Activated naive CD8-positive, alpha-beta T cell (primary cell): ENCODE data around the gene PHF23.

ENCODE experiments used
- H3K27ac Mint-ChIP-seq: one replicate; pipeline ENCODE4 v1.8.0; 2021; ENCODE audit warnings: mixed read lengths
- H3K27me3 Mint-ChIP-seq: one replicate; pipeline ENCODE4 v1.8.0; 2021; ENCODE audit warnings: mixed read lengths
- H3K36me3 Mint-ChIP-seq: one replicate; pipeline ENCODE4 v1.8.0; 2021; ENCODE audit warnings: mixed read lengths
- H3K4me1 Mint-ChIP-seq: one replicate; pipeline ENCODE4 v1.8.0; 2021; ENCODE audit warnings: low read depth, mixed read lengths
- H3K4me3 Mint-ChIP-seq: one replicate; pipeline ENCODE4 v1.8.0; 2021; ENCODE audit warnings: mild to moderate bottlenecking, mixed read lengths
- H3K9me3 Mint-ChIP-seq: one replicate; pipeline ENCODE4 v1.8.0; 2021; ENCODE audit warnings: low read depth, mixed read lengths

The PHF23 gene

GRCh38 chr17:7239091-7240027 lies at the start of gene PHF23:
TSS of gene PHF23 (minus strand) at chr17:7239457. CDS start at chr17:7239279, 178 bp downstream.
- H3K9me3 Mint-ChIP-seq = no peaks in the 10 kb centered on the region
- H3K4me3 Mint-ChIP-seq = peak within 1 kb of the TSS; percentile 97
- peaks cover 64% of the 10 kb centered on the region for H3K4me1 Mint-ChIP-seq
- peak within 1 kb of the TSS; percentile 91 for H3K27ac Mint-ChIP-seq
- no peaks in the 10 kb centered on the region for H3K27me3 Mint-ChIP-seq
- peaks cover 2% of the 10 kb centered on the region for H3K36me3 Mint-ChIP-seq

GRCh38 chr17:7285679-7286078 lies 46.4 kb upstream of the PHF23 start:
- Mint-ChIP-seq H3K27me3 (peaks cover 7% of the 10 kb centered on the region), H3K27ac (no peak overlapping the region), H3K4me3 (no peak overlapping the region), H3K9me3 (no peaks in the 10 kb centered on the region), H3K4me1 (peaks cover 9% of the 10 kb centered on the region), H3K36me3 (no peaks in the 10 kb centered on the region)

- peaks cover 10% of the 10 kb centered on the region for H3K4me1 Mint-ChIP-seq
- H3K36me3 Mint-ChIP-seq = no peaks in the 10 kb centered on the region
- H3K27ac Mint-ChIP-seq = no peak overlapping the region
- no peaks in the 10 kb centered on the region for H3K9me3 Mint-ChIP-seq
- no peak overlapping the region for H3K4me3 Mint-ChIP-seq
- H3K27me3 Mint-ChIP-seq = peaks cover 7% of the 10 kb centered on the region
Measured at GRCh38 chr17:7284911-7285310, 45.7 kb upstream of the PHF23 start.

DNA sequence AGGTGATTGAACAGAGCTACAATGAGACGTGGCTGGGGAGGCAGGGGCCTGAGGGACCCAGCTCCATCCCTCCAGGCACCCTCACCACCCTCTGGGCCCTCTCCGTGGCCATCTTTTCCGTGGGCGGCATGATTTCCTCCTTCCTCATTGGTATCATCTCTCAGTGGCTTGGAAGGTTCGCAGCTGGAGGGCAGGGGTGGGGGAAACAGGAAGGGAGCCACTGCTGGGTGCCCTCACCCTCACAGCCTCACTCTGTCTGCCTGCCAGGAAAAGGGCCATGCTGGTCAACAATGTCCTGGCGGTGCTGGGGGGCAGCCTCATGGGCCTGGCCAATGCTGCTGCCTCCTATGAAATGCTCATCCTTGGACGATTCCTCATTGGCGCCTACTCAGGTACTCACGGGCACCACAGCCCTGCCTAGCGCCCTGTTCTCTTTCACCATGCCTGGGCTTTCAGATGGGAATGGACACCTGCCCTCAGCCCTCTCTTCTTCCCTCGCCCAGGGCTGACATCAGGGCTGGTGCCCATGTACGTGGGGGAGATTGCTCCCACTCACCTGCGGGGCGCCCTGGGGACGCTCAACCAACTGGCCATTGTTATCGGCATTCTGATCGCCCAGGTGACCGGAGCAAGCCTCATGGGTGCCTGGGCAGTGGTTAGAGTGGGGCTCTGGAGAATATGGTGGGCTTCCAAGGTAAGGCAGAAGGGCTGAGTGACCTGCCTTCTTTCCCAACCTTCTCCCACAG lies 44.4 kb upstream of the PHF23 start:
- Mint-ChIP-seq H3K4me1 (peaks cover 10% of the 10 kb centered on the region), H3K27me3 (peaks cover 7% of the 10 kb centered on the region), H3K9me3 (no peaks in the 10 kb centered on the region), H3K36me3 (no peaks in the 10 kb centered on the region), H3K27ac (no peak overlapping the region), H3K4me3 (no peak overlapping the region)

GRCh38 chr17:7282752-7283321 lies 43.6 kb upstream of the PHF23 start:
- Mint-ChIP-seq H3K9me3 (no peaks in the 10 kb centered on the region), H3K4me1 (peaks cover 10% of the 10 kb centered on the region), H3K36me3 (no peaks in the 10 kb centered on the region), H3K4me3 (peak overlapping the region; percentile 64), H3K27me3 (peaks cover 7% of the 10 kb centered on the region), H3K27ac (no peak overlapping the region)

- Mint-ChIP-seq H3K27ac (no peak overlapping the region), H3K9me3 (no peaks in the 10 kb centered on the region), H3K4me1 (peaks cover 10% of the 10 kb centered on the region), H3K27me3 (peaks cover 7% of the 10 kb centered on the region), H3K4me3 (peak overlapping the region; percentile 81), H3K36me3 (no peaks in the 10 kb centered on the region)
Measured at GRCh38 chr17:7281953-7282751, 42.9 kb upstream of the PHF23 start.

GRCh38 chr17:7281074-7281952 lies 42.1 kb upstream of the PHF23 start, which contains the start of gene SLC2A4:
TSS of gene SLC2A4 (plus strand) at chr17:7281718. CDS start at chr17:7281935, 217 bp downstream.
- peak within 1 kb of the TSS; percentile 81 for H3K4me3 Mint-ChIP-seq
- peaks cover 7% of the 10 kb centered on the region for H3K27me3 Mint-ChIP-seq
- H3K9me3 Mint-ChIP-seq = no peaks in the 10 kb centered on the region
- H3K27ac Mint-ChIP-seq = peak within 1 kb of the TSS; percentile 80
- H3K4me1 Mint-ChIP-seq = peaks cover 10% of the 10 kb centered on the region
- H3K36me3 Mint-ChIP-seq = no peaks in the 10 kb centered on the region

- peak overlapping the region; percentile 81 for H3K4me3 Mint-ChIP-seq
- H3K36me3 Mint-ChIP-seq = no peaks in the 10 kb centered on the region
- peaks cover 10% of the 10 kb centered on the region for H3K4me1 Mint-ChIP-seq
- H3K27me3 Mint-ChIP-seq = peaks cover 7% of the 10 kb centered on the region
- peak overlapping the region; percentile 80 for H3K27ac Mint-ChIP-seq
- no peaks in the 10 kb centered on the region for H3K9me3 Mint-ChIP-seq
Measured at GRCh38 chr17:7280519-7281073, 41.3 kb upstream of the PHF23 start.

DNA sequence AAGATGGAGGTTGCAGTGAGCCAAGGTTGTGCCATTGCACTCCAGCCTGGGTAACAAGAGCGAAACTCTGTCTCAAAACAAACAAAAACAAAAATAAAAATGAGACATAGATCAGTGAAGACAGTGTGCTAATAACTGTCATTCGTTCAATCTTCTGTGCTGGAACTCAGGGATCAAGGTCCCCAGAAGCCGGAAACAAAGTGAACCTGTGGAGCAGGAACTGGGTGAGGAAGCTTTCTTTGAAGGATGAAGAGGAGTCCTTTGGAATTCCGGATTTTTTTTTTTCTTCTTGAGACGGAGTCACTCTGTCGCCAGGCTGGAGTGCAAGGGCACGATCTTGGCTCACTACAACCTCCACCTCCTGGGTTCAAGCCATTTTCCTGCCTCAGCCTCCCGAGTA lies 40.2 kb upstream of the PHF23 start:
- Mint-ChIP-seq H3K27ac (no peak overlapping the region), H3K4me1 (peaks cover 10% of the 10 kb centered on the region), H3K27me3 (peaks cover 7% of the 10 kb centered on the region), H3K36me3 (no peaks in the 10 kb centered on the region), H3K4me3 (no peak overlapping the region), H3K9me3 (no peaks in the 10 kb centered on the region)

GRCh38 chr17:7266784-7267183 lies 27.5 kb upstream of the PHF23 start:
- Mint-ChIP-seq H3K27ac (no peak overlapping the region), H3K27me3 (no peaks in the 10 kb centered on the region), H3K36me3 (no peaks in the 10 kb centered on the region), H3K4me3 (no peak overlapping the region), H3K9me3 (no peaks in the 10 kb centered on the region), H3K4me1 (peaks cover 18% of the 10 kb centered on the region)

DNA sequence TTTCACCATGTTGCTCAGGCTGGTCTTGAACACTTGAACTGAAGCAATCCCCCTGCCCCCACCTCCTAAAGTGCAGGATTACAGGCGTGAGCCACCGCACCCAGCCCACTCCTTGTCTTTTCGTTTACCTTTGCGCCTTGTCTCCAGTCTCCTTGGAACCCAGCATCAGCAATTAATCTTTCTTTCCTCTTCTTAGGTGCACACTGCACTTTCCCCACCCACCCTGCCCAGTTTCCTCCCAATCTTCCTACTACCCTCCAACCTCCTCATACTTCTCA lies 24.5 kb upstream of the PHF23 start:
- peak overlapping the region; percentile 78 for H3K4me3 Mint-ChIP-seq
- H3K27ac Mint-ChIP-seq = peak overlapping the region; percentile 41
- no peaks in the 10 kb centered on the region for H3K27me3 Mint-ChIP-seq
- no peaks in the 10 kb centered on the region for H3K36me3 Mint-ChIP-seq
- no peaks in the 10 kb centered on the region for H3K9me3 Mint-ChIP-seq
- peaks cover 32% of the 10 kb centered on the region for H3K4me1 Mint-ChIP-seq

DNA sequence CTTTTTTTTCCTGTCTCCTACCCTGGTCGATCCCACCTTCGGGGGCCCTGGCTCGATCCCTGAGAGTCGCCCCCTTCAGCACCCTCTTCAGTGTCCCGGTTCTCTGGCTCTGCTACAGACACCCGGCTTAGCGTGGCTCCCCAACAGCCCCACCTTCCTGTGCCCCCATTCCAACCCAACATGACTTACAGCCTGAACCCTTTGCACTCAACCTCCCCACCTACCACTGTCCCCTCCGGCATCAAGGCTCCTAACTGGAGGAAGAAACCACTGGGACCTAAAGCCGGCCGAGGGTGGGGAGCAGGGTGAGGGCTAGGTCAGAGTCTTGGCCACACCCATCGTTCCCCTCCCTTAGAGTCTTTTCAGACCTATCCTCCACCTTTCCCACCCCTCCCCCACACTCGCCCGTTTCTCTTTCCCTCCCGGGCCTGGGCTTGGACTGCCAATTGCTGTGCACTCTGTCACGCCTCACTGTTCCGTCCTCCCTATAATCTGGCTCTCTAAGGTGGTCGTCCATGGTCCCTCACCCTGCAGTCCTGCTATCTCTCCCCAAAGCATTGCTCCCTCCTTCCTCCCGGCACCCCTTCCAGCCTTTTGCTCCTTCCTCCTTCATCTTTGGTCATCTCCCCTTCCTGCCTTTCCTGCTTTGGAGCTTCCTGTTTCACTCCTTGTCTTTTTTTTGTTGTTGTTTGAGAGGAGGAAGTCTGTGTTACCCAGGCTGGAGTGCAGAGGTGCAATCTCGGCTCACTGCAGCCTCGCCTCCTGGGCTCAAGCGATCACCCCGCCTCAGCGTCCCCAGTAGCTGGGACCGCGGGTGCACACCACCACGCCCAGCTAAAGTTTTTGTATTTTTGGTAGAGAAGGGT lies 23.9 kb upstream of the PHF23 start:
- Mint-ChIP-seq H3K27ac (peak overlapping the region; percentile 54), H3K9me3 (no peaks in the 10 kb centered on the region), H3K36me3 (no peaks in the 10 kb centered on the region)

More for the DNA sequence above, 23.9 kb upstream of the PHF23 start:
- Mint-ChIP-seq H3K4me1 (peaks cover 32% of the 10 kb centered on the region), H3K27me3 (no peaks in the 10 kb centered on the region), H3K4me3 (peak overlapping the region; percentile 78)
